Measurements from ENCODE around the gene KLF15. TPM values are rescaled to one million over a fixed set of nuclear protein-coding genes. Genes with fewer than 3 reads are reported as not detected.

Gene KLF15
- total RNA-seq, 1 donor from 2014 or later: 44.6 TPM

- no peaks in the 10 kb centered on the region for H3K27me3 ChIP-seq
- H3K9me3 ChIP-seq: no peaks in the 10 kb centered on the region
- ATAC-seq (no peak), DNase-seq (peak; percentile 47)
- H3K4me3 ChIP-seq: no peak overlapping the region
- H3K4me1 ChIP-seq: peaks cover 37% of the 10 kb centered on the region
- peaks cover 34% of the 10 kb centered on the region for H3K36me3 ChIP-seq
- TF ChIP-seq, protein P1, sequence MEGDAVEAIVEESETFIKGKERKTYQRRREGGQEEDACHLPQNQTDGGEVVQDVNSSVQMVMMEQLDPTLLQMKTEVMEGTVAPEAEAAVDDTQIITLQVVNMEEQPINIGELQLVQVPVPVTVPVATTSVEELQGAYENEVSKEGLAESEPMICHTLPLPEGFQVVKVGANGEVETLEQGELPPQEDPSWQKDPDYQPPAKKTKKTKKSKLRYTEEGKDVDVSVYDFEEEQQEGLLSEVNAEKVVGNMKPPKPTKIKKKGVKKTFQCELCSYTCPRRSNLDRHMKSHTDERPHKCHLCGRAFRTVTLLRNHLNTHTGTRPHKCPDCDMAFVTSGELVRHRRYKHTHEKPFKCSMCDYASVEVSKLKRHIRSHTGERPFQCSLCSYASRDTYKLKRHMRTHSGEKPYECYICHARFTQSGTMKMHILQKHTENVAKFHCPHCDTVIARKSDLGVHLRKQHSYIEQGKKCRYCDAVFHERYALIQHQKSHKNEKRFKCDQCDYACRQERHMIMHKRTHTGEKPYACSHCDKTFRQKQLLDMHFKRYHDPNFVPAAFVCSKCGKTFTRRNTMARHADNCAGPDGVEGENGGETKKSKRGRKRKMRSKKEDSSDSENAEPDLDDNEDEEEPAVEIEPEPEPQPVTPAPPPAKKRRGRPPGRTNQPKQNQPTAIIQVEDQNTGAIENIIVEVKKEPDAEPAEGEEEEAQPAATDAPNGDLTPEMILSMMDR (IDR thresholded peaks at IDR 0.05): no peak
- no peak overlapping the region for H3K27ac ChIP-seq
- intact Hi-C loops (cut with DNase I): no loop called here
Observed at GRCh38 chr3:126349611-126350501, 7.4 kb downstream of the KLF15 start.

GRCh38 chr3:126349071-126349470 lies 8.1 kb downstream of the KLF15 start:
- Histone ChIP-seq H3K36me3 (peaks cover 34% of the 10 kb centered on the region), H3K9me3 (no peaks in the 10 kb centered on the region), H3K4me3 (no peak overlapping the region), H3K27me3 (no peaks in the 10 kb centered on the region), H3K27ac (no peak overlapping the region), H3K4me1 (peaks cover 29% of the 10 kb centered on the region)
- TF ChIP-seq, protein P1 (IDR thresholded peaks at IDR 0.05): no peak
- DNase-seq (peak; percentile 51), ATAC-seq (no peak)
- intact Hi-C loops (cut with DNase I): no loop called here

GRCh38 chr3:126348308-126348920 lies 8.8 kb downstream of the KLF15 start:
- Histone ChIP-seq H3K4me1 (peaks cover 24% of the 10 kb centered on the region), H3K9me3 (no peaks in the 10 kb centered on the region), H3K27me3 (no peaks in the 10 kb centered on the region), H3K36me3 (peaks cover 34% of the 10 kb centered on the region), H3K4me3 (no peak overlapping the region), H3K27ac (no peak overlapping the region)
- no peak for DNase-seq
- intact Hi-C loops (cut with DNase I): no loop called here
- TF ChIP-seq, protein P1 (IDR thresholded peaks at IDR 0.05): peak; percentile 18
- no peak for ATAC-seq

GRCh38 chr3:126347543-126348161 lies 9.6 kb downstream of the KLF15 start:
- TF ChIP-seq, protein P1 (IDR thresholded peaks at IDR 0.05): no peak
- no peak overlapping the region for H3K27ac ChIP-seq
- no peaks in the 10 kb centered on the region for H3K27me3 ChIP-seq
- intact Hi-C loops (cut with DNase I): no loop called here
- H3K9me3 ChIP-seq: no peaks in the 10 kb centered on the region
- H3K4me1 ChIP-seq: peaks cover 21% of the 10 kb centered on the region
- DNase-seq: peak; percentile 49
- no peak overlapping the region for H3K4me3 ChIP-seq
- no peak for ATAC-seq
- peaks cover 33% of the 10 kb centered on the region for H3K36me3 ChIP-seq

GRCh38 chr3:126346466-126346865 lies 10.7 kb downstream of the KLF15 start:
- intact Hi-C loops (cut with DNase I): no loop called here

More at GRCh38 chr3:126346466-126346865, 10.7 kb downstream of the KLF15 start:
- ATAC-seq (no peak), DNase-seq (peak; percentile 27)
- H3K9me3 ChIP-seq: no peaks in the 10 kb centered on the region
- peaks cover 16% of the 10 kb centered on the region for H3K4me1 ChIP-seq
- no peak overlapping the region for H3K27ac ChIP-seq
- peaks cover 21% of the 10 kb centered on the region for H3K36me3 ChIP-seq
- no peaks in the 10 kb centered on the region for H3K27me3 ChIP-seq
- H3K4me3 ChIP-seq: no peak overlapping the region
- TF ChIP-seq, protein P1 (IDR thresholded peaks at IDR 0.05): no peak
